Esophagus muscularis mucosa (tissue), 3 donors: Measurements from ENCODE around the gene THSD1.

Source experiments
- POLR2A ChIP-seq: fragments of 450-650 bp; IDR thresholded peaks from one replicate; pipeline ENCODE4 v1.6.1; 2017; ENCODE audit warnings: antibody characterized with exemption, moderate library complexity, mild to moderate bottlenecking, low read depth
- POLR2AphosphoS5 ChIP-seq, 2 donors: sonication (generic); formaldehyde crosslinking; IDR thresholded peaks; one replicate each; pipeline ENCODE4 v1.6.1; 2017; ENCODE audit warnings: antibody characterized with exemption in 2 of 2
- TF ChIP-seq, protein P1 (sequence below), 3 experiments: fragments of 200-600 bp in 2 of 3; fragments of 450-650 bp in 1 of 3; sonication (generic) in 2 of 3; IDR thresholded peaks; one replicate each; pipeline ENCODE4 v1.5.1; 2017 to 2019; ENCODE audit warnings: antibody characterized with exemption in 3 of 3, mild to moderate bottlenecking in 2 of 3, moderate library complexity in 1 of 3

DNA sequence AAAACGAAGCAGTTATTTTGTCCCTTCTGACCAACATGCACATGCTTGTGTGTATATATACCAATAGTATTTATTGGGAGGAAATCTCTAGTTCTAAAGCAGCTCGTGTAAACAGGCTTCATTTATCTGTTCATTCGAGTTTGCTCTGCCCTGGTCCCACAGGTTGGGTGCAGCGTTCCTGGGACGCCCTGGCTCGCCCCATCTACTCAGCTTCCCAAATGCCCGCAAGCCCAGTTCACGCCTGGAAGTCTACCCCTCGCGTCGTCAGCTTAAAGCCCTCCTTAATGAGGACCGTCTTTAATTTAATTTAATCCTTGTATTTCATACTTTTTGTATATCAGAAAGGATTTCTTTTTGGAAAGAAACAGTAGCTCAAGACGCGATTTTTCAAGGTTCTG, 604 bp downstream of the THSD1 start:
- TF ChIP-seq, protein P1, sequence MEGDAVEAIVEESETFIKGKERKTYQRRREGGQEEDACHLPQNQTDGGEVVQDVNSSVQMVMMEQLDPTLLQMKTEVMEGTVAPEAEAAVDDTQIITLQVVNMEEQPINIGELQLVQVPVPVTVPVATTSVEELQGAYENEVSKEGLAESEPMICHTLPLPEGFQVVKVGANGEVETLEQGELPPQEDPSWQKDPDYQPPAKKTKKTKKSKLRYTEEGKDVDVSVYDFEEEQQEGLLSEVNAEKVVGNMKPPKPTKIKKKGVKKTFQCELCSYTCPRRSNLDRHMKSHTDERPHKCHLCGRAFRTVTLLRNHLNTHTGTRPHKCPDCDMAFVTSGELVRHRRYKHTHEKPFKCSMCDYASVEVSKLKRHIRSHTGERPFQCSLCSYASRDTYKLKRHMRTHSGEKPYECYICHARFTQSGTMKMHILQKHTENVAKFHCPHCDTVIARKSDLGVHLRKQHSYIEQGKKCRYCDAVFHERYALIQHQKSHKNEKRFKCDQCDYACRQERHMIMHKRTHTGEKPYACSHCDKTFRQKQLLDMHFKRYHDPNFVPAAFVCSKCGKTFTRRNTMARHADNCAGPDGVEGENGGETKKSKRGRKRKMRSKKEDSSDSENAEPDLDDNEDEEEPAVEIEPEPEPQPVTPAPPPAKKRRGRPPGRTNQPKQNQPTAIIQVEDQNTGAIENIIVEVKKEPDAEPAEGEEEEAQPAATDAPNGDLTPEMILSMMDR (IDR thresholded peaks at IDR 0.05), result no peak
- TF ChIP-seq POLR2AphosphoS5 (IDR thresholded peaks at IDR 0.05) (no peak), POLR2A (no peak)
